ENCODE data around the gene SPAAR.

DNA sequence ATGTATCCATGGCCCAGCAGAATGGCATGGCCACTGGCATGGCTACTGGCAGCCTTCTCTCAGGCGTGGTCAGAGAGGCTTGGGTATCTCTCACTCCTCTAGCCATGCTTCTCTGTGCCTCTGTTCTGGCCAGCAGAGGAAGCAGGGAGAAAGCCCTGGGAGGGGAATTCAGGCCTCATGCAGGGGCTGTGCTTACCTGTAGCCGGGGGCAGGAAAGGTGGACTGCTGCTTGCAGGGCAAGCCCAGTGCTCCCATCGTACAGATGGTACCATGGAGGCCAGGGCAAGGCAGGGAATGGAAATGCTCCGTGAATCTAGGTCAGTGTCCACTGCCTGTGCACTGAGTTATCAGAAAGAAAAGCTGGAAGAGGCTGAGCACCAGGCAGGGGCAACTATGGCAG, 41.8 kb upstream of the SPAAR start:
- TF ChIP-seq CTCF (IDR thresholded peaks at IDR 0.05) (no peak), EP300 (IDR thresholded peaks at IDR 0.05; ENCODE audit: low read depth) (no peak), POLR2A (IDR thresholded peaks at IDR 0.05) (no peak)
